Endodermal cell (in vitro differentiated cells): ENCODE data around the gene SEC16A. TPM values are rescaled to one million over a fixed set of nuclear protein-coding genes. Genes with fewer than 3 reads are reported as not detected.

Experiments
- DNase-seq: peaks from one replicate; pipeline ENCODE4 v3.0.0-alpha.2; 2017
- H3K27ac ChIP-seq: 2 replicates; pipeline ENCODE4 v1.5.1; 2013; ENCODE audit warnings: mild to moderate bottlenecking, low read depth, low read length, moderate library complexity
- H3K27me3 ChIP-seq: 2 replicates; pipeline ENCODE4 v1.6.1; 2013; ENCODE audit warnings: mild to moderate bottlenecking, low read length, moderate library complexity; ENCODE audit not compliant: insufficient read depth, control insufficient read depth, poor library complexity, severe bottlenecking
- H3K36me3 ChIP-seq: 2 replicates; pipeline ENCODE4 v1.7.0; 2013; ENCODE audit warnings: mild to moderate bottlenecking, low read length, moderate library complexity; ENCODE audit not compliant: control insufficient read depth, insufficient read depth
- H3K4me1 ChIP-seq: one replicate; pipeline ENCODE4 v1.7.0; 2013; ENCODE audit warnings: low read length; ENCODE audit not compliant: control insufficient read depth, insufficient read depth
- H3K4me3 ChIP-seq: 2 replicates; pipeline ENCODE4 v1.5.1; 2013; ENCODE audit warnings: mild to moderate bottlenecking, low read length, moderate library complexity
- H3K9ac ChIP-seq: 2 replicates; pipeline ENCODE4 v1.6.1; 2013; ENCODE audit warnings: mild to moderate bottlenecking, low read length, moderate library complexity; ENCODE audit not compliant: poor library complexity, severe bottlenecking; ENCODE audit errors: extremely low read depth
- H3K9me3 ChIP-seq: 2 replicates; pipeline ENCODE4 v1.6.1; 2013; ENCODE audit warnings: mild to moderate bottlenecking, low read length, moderate library complexity; ENCODE audit not compliant: control insufficient read depth
- H3K27ac Mint-ChIP-seq: 2 replicates; pipeline ENCODE4 v1.8.0; 2020; ENCODE audit warnings: mixed read lengths
- H3K27me3 Mint-ChIP-seq: 2 replicates; pipeline ENCODE4 v1.8.0; 2021; ENCODE audit warnings: mild to moderate bottlenecking, mixed read lengths; ENCODE audit not compliant: insufficient read depth
- H3K36me3 Mint-ChIP-seq: 2 replicates; pipeline ENCODE4 v1.8.0; 2020; ENCODE audit warnings: low read depth, mixed read lengths
- H3K4me1 Mint-ChIP-seq: 2 replicates; pipeline ENCODE4 v1.8.0; 2020; ENCODE audit warnings: mixed read lengths
- H3K4me3 Mint-ChIP-seq: 2 replicates; pipeline ENCODE4 v1.8.0; 2020; ENCODE audit warnings: mild to moderate bottlenecking, moderate library complexity, mixed read lengths
- H3K9me3 Mint-ChIP-seq: 2 replicates; pipeline ENCODE4 v1.8.0; 2020; ENCODE audit warnings: mild to moderate bottlenecking, mixed read lengths
- CTCF ChIP-seq: fragments of 200-600 bp; sonication (generic); conservative IDR thresholded peaks from 2 replicates; pipeline ENCODE4 v1.5.0; 2021; ENCODE audit warnings: antibody characterized with exemption, mild to moderate bottlenecking
- WGBS, 2 experiments: methylation state at CpG; one replicate each; pipeline versions ENCODE4 v1.1.5 to v1.1.7; 2013; ENCODE audit warnings: missing lambda C conversion rate in 2 of 2, mixed read lengths in 1 of 2; ENCODE audit not compliant: insufficient coverage in 1 of 2, insufficient read length in 1 of 2; 5-methylcytosine and 5-hydroxymethylcytosine counted together
- total RNA-seq, 2 donors: library from RNA; stranded (reverse); fragmentation: NEBNext Ultra II Directional in 1 of 2; extraction: Animal tissue kit (Norgen Biotek cat#: 25700) in 1 of 2; gene quantifications; 2 replicates in 1 of 2; 3 replicates in 1 of 2; pipeline ENCODE4 v1.2.1, GENCODE V29; 2021

The SEC16A gene
- total RNA-seq, 2 donors from 2014 or later, result 54.6 to 60.7 TPM

- Mint-ChIP-seq H3K36me3 (peaks cover 50% of the 10 kb centered on the region), H3K27ac (no peak overlapping the region), H3K4me1 (no peaks in the 10 kb centered on the region), H3K9me3 (no peaks in the 10 kb centered on the region), H3K27me3 (no peaks in the 10 kb centered on the region), H3K4me3 (no peak overlapping the region)
- H3K9me3 ChIP-seq, result no peaks in the 10 kb centered on the region
- H3K27me3 ChIP-seq, result no peaks in the 10 kb centered on the region
- 90 to 92% methylated on average over 24 to 27 of the region's 27 CpGs for WGBS, 2 experiments
- no peak overlapping the region for H3K4me3 ChIP-seq
- no peak for TF ChIP-seq CTCF
- no peaks in the 10 kb centered on the region for H3K4me1 ChIP-seq
- H3K36me3 ChIP-seq, result peaks cover 44% of the 10 kb centered on the region
- no peak for DNase-seq
- no peak overlapping the region for H3K9ac ChIP-seq
- no peak overlapping the region for H3K27ac ChIP-seq
Observed at GRCh38 chr9:136424750-136425362, 58.0 kb downstream of the SEC16A start.

- no peaks in the 10 kb centered on the region for H3K4me1 Mint-ChIP-seq
- Histone ChIP-seq H3K27ac (no peak overlapping the region), H3K36me3 (peaks cover 49% of the 10 kb centered on the region), H3K9me3 (no peaks in the 10 kb centered on the region), H3K27me3 (no peaks in the 10 kb centered on the region), H3K9ac (no peak overlapping the region), H3K4me1 (no peaks in the 10 kb centered on the region), H3K4me3 (no peak overlapping the region)
- no peaks in the 10 kb centered on the region for H3K9me3 Mint-ChIP-seq
- peaks cover 48% of the 10 kb centered on the region for H3K36me3 Mint-ChIP-seq
- DNase-seq, result no peak
- 90 to 92% methylated on average over 29 to 43 of the region's 43 CpGs for WGBS, 2 experiments
- TF ChIP-seq CTCF, result no peak
- no peaks in the 10 kb centered on the region for H3K27me3 Mint-ChIP-seq
- H3K27ac Mint-ChIP-seq, result no peak overlapping the region
- H3K4me3 Mint-ChIP-seq, result no peak overlapping the region
Observed at GRCh38 chr9:136423432-136424146, 59.3 kb downstream of the SEC16A start.

- H3K4me1 ChIP-seq, result no peaks in the 10 kb centered on the region
- no peaks in the 10 kb centered on the region for H3K27me3 Mint-ChIP-seq
- no peaks in the 10 kb centered on the region for H3K9me3 ChIP-seq
- H3K9ac ChIP-seq, result no peak overlapping the region
- H3K36me3 ChIP-seq, result peaks cover 56% of the 10 kb centered on the region
- no peaks in the 10 kb centered on the region for H3K9me3 Mint-ChIP-seq
- no peak overlapping the region for H3K4me3 ChIP-seq
- H3K27ac Mint-ChIP-seq, result no peak overlapping the region
- no peaks in the 10 kb centered on the region for H3K27me3 ChIP-seq
- DNase-seq, result no peak
- TF ChIP-seq CTCF, result no peak
- H3K36me3 Mint-ChIP-seq, result peaks cover 53% of the 10 kb centered on the region
- 95 to 97% methylated on average over 26 of the region's 26 CpGs for WGBS, 2 experiments
- H3K27ac ChIP-seq, result no peak overlapping the region
- H3K4me1 Mint-ChIP-seq, result no peaks in the 10 kb centered on the region
- no peak overlapping the region for H3K4me3 Mint-ChIP-seq
Observed at GRCh38 chr9:136422876-136423275, 60.0 kb downstream of the SEC16A start.
